Measurements from ENCODE around the gene DCTD. TPM values are rescaled to one million over a fixed set of nuclear protein-coding genes. Genes with fewer than 3 reads are reported as not detected.
"Not testable (repeated sequence)": the region's sequence is repeated elsewhere in the genome, so short reads cannot be mapped to it uniquely, and the experiment has no call there.

Gene DCTD
- total RNA-seq, 1 donor = 110 TPM

DNA sequence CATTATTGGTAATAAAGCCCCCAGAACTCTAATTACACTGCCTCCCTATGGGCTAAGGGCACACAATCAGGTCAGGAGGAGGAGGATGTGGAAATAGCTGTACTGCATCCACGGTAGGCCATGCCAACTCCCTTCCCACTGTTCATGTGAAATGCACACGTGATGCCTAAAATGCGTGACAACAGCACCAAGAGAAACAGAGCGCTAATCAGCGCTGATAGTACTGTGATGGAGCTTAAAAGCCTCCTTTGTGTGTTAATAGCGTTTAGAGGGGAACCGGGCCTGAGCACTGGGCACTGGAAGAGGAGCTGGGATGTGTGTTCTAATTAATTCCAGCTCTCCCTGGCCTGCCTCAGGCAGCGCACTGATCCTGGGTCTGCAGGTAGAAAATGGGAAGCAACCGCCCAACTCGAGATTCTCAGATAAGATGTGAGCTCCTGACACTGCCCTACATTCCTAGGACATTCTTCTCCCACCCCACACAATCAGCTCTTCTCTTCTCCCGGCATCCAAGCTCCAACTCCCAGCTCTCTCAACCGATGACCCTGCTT is 12.9 kb downstream of the DCTD start:
- no peaks in the 10 kb centered on the region for H3K4me1 ChIP-seq (ENCODE audit: insufficient read depth, low read length)
- no peak overlapping the region for H3K4me2 ChIP-seq (ENCODE audit: insufficient read depth, low read length)
- no peak overlapping the region for H2AFZ ChIP-seq (ENCODE audit: low read length)
- peaks cover 69% of the 10 kb centered on the region for H3K79me2 ChIP-seq (ENCODE audit: insufficient read depth, low read length)
- no peak for DNase-seq (ENCODE audit: insufficient read length, low spot score, missing footprints)
- no peaks in the 10 kb centered on the region for H3K9me3 ChIP-seq (ENCODE audit: low read depth, low read length)
- H4K20me1 ChIP-seq (ENCODE audit: insufficient read depth, low read length) = peaks cover 26% of the 10 kb centered on the region
- H3K27ac ChIP-seq (ENCODE audit: low read depth, low read length) = no peak overlapping the region
- TF ChIP-seq, protein P1, sequence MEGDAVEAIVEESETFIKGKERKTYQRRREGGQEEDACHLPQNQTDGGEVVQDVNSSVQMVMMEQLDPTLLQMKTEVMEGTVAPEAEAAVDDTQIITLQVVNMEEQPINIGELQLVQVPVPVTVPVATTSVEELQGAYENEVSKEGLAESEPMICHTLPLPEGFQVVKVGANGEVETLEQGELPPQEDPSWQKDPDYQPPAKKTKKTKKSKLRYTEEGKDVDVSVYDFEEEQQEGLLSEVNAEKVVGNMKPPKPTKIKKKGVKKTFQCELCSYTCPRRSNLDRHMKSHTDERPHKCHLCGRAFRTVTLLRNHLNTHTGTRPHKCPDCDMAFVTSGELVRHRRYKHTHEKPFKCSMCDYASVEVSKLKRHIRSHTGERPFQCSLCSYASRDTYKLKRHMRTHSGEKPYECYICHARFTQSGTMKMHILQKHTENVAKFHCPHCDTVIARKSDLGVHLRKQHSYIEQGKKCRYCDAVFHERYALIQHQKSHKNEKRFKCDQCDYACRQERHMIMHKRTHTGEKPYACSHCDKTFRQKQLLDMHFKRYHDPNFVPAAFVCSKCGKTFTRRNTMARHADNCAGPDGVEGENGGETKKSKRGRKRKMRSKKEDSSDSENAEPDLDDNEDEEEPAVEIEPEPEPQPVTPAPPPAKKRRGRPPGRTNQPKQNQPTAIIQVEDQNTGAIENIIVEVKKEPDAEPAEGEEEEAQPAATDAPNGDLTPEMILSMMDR (IDR thresholded peaks at IDR 0.05; ENCODE audit: extremely low read depth, low read depth, low read length) = no peak
- no peaks in the 10 kb centered on the region for H3K27me3 ChIP-seq (ENCODE audit: insufficient read depth, low read length)
- H3K4me3 ChIP-seq (ENCODE audit: insufficient read depth, low read length) = no peak overlapping the region
- peaks cover 60% of the 10 kb centered on the region for H3K36me3 ChIP-seq (ENCODE audit: insufficient read depth, low read length)

DNA sequence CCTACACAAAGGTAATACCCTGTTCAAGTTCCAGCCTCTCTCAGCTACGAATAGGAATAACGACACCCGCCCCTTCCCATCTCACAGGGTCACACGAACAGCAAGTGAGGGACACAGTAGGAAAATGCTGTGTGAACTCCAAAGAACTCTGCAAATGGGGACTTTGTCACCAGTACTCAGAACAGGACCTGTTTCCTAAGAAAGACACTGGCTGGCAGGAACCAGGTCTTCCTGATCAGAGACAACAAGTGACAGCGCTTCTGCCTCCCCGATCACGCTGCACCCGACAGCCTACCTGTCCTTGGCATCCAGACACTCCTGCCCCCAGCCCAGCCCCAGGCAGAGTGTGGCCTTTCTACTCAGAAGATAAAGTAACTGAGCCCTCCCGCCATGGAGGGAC is 14.2 kb downstream of the DCTD start:
- no peak overlapping the region for H3K27ac ChIP-seq (ENCODE audit: low read depth, low read length)
- no peak overlapping the region for H2AFZ ChIP-seq (ENCODE audit: low read length)
- peaks cover 68% of the 10 kb centered on the region for H3K36me3 ChIP-seq (ENCODE audit: insufficient read depth, low read length)
- H3K79me2 ChIP-seq (ENCODE audit: insufficient read depth, low read length) = peaks cover 73% of the 10 kb centered on the region
- H3K4me3 ChIP-seq (ENCODE audit: insufficient read depth, low read length) = no peak overlapping the region
- H3K9me3 ChIP-seq (ENCODE audit: low read depth, low read length) = no peaks in the 10 kb centered on the region
- TF ChIP-seq, protein P1 (IDR thresholded peaks at IDR 0.05; ENCODE audit: extremely low read depth, low read depth, low read length) = no peak
- peaks cover 26% of the 10 kb centered on the region for H4K20me1 ChIP-seq (ENCODE audit: insufficient read depth, low read length)
- no peaks in the 10 kb centered on the region for H3K27me3 ChIP-seq (ENCODE audit: insufficient read depth, low read length)
- DNase-seq (ENCODE audit: insufficient read length, low spot score, missing footprints) = no peak
- no peaks in the 10 kb centered on the region for H3K4me1 ChIP-seq (ENCODE audit: insufficient read depth, low read length)
- no peak overlapping the region for H3K4me2 ChIP-seq (ENCODE audit: insufficient read depth, low read length)

DNA sequence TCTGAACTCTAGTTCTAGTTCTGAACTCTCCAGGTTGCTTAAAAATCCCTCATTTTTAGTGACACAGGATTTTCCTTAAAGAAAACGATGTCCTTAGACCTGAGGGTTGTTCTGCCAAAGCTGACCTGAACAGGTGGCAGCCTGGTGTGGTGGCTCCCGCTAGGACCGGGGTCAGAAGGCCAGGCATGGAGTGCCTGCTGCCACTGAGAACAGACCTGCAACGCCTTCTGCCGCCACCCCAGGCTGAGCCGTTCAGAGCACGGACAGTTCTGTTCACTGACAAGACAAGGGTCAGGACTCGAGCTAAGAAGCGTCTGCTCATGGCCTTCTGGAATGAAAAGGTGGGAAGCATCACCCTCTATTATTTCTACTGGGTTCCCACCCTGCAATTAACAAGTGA is 15.8 kb downstream of the DCTD start:
- H3K27me3 ChIP-seq (ENCODE audit: insufficient read depth, low read length) = no peaks in the 10 kb centered on the region
- H3K9me3 ChIP-seq (ENCODE audit: low read depth, low read length) = no peaks in the 10 kb centered on the region
- H3K4me1 ChIP-seq (ENCODE audit: insufficient read depth, low read length) = no peaks in the 10 kb centered on the region
- peaks cover 69% of the 10 kb centered on the region for H3K79me2 ChIP-seq (ENCODE audit: insufficient read depth, low read length)
- H3K27ac ChIP-seq (ENCODE audit: low read depth, low read length) = no peak overlapping the region
- TF ChIP-seq, protein P1 (IDR thresholded peaks at IDR 0.05; ENCODE audit: extremely low read depth, low read depth, low read length) = no peak
- H2AFZ ChIP-seq (ENCODE audit: low read length) = no peak overlapping the region
- peaks cover 63% of the 10 kb centered on the region for H3K36me3 ChIP-seq (ENCODE audit: insufficient read depth, low read length)
- no peak for DNase-seq (ENCODE audit: insufficient read length, low spot score, missing footprints)
- peaks cover 19% of the 10 kb centered on the region for H4K20me1 ChIP-seq (ENCODE audit: insufficient read depth, low read length)
- H3K4me2 ChIP-seq (ENCODE audit: insufficient read depth, low read length) = no peak overlapping the region
- H3K4me3 ChIP-seq (ENCODE audit: insufficient read depth, low read length) = no peak overlapping the region

DNA sequence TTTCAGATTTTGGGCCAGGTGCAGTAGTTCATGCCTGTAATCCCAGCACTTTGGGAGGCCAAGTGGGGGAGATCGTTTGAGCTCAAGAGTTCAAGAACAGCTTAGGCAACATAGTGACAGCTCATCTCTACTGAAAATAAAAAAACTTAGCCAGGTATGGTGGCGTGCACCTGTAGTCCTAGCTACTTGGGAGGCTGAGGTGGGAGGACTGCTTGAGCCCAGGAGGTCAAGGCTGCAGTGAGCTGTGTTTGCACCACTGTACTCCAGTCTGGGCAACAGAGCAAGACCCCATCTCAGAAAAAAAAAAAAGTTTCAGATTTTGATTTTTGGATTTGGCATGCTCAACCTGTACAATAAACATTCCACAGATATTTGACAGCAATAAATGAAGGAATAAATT is 17.2 kb downstream of the DCTD start:
- H2AFZ ChIP-seq (ENCODE audit: low read length); H3K27me3 ChIP-seq (ENCODE audit: insufficient read depth, low read length); H3K4me2 ChIP-seq (ENCODE audit: insufficient read depth, low read length); DNase-seq (ENCODE audit: insufficient read length, low spot score, missing footprints); H3K27ac ChIP-seq (ENCODE audit: low read depth, low read length); H3K9me3 ChIP-seq (ENCODE audit: low read depth, low read length); H3K4me1 ChIP-seq (ENCODE audit: insufficient read depth, low read length); H3K4me3 ChIP-seq (ENCODE audit: insufficient read depth, low read length): not testable (repeated sequence)
- Histone ChIP-seq H3K36me3 (ENCODE audit: insufficient read depth, low read length) (peaks cover 66% of the 10 kb centered on the region), H4K20me1 (ENCODE audit: insufficient read depth, low read length) (peaks cover 14% of the 10 kb centered on the region), H3K79me2 (ENCODE audit: insufficient read depth, low read length) (peaks cover 64% of the 10 kb centered on the region)

Data from osteoblast (primary cell).